OCI-M2 (cell line): ENCODE data around the gene ARMC9.
"Not testable (repeated sequence)": the region's sequence is repeated elsewhere in the genome, so short reads cannot be mapped to it uniquely, and the experiment has no call there.

Experiments
- DNase-seq: peaks from one replicate; lab custom pipeline; 2025; ENCODE audit not compliant: unreplicated experiment; lab: John Stamatoyannopoulos, UW

ARMC9 gene

DNA sequence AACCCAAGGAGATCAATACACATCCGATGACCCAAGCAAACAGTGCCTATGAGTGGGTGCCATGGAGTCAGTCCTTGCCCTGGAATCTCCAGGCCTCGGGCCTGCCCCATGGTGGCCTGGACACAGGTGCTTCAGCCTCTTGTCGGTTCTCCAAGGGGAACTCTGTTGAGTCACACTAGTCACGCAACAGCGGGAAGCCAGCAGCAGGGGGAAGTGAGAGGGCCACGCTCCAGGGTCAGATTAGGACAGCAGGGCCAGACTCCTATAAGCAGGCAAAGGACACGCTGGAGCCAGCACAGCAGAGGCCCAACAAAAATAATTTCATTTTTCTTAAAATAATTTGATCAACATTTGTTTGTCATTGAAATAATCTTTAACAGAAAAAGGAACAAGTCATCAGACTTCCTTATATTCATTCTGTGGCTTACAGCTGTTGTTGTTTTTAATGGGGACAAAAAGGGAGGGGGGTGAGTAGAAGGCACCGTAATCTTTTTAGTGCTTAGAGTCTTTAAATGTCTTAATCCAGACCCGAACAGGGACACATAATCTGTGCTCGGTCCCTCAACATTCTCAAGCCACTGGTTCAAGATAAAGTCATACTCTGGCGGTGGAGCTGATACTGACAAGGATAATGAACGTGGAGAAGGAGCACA, 16.4 kb upstream of the ARMC9 start:
- no peak for DNase-seq

- no peak for DNase-seq
These were observed 15.9 kb upstream of the ARMC9 start for GRCh38 chr2:231182513-231182899.

DNA sequence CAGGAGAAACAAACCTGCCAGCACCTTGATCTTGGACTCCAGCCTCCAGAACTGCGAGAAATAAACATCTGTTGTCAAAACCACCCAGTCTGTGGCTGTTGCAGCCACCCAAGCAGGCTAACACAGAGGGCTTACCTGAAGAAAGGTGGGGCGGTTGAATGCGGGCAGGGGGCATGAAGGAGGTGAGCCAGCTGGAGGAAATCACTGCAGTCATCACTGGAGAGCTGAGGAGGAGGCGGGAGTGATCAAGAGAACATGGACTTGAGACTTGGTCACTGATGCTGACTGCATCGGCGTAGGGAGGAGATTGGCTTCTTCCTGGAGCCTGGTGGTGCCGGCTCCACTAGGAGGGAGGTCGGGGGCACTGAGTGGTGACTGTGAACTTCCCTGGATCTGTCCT, 14.6 kb upstream of the ARMC9 start:
- DNase-seq, result no peak

- DNase-seq, result no peak
These were observed 14.1 kb upstream of the ARMC9 start for GRCh38 chr2:231184319-231184718.

DNA sequence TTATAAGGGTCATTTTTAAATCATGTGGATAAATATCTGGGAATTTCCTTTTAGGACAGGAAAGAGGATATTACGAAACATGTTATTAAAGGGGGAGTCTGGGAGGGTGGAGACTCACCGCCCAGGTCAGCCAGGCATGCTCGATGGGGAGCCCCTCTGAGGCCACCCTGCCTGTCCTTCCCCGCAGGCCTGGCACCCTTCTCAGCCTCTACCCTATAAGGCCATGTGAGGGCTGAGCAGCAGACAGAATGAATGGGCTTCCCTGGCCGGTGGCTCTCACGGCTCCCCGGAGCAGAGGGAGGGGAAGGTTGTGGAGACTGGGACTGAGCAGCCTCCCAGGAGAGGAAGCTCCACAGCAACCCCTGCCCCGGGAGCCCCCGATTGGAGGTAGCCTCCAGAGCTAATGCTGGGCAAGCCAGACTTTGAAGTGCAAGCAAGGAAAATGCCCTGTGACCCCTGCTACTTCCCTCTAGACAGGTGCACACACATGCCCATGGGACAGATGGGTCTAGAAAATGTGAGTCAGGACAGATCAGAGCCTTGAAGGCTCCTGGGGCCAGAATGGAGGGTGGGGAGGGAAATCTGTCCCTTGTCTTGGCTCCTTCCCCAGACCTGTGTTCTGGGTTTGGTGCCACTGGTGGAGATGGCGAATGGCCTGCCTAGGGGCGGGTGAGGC, 13.2 kb upstream of the ARMC9 start:
- DNase-seq, result no peak

GRCh38 chr2:231185886-231186285, 12.5 kb upstream of the ARMC9 start:
- DNase-seq, result no peak

- no peak for DNase-seq
These were observed 12.1 kb upstream of the ARMC9 start for GRCh38 chr2:231186325-231186724.

- no peak for DNase-seq
These were observed 10.5 kb upstream of the ARMC9 start for GRCh38 chr2:231187736-231188505.

- no peak for DNase-seq
These were observed 9.8 kb upstream of the ARMC9 start for GRCh38 chr2:231188506-231189170.

DNA sequence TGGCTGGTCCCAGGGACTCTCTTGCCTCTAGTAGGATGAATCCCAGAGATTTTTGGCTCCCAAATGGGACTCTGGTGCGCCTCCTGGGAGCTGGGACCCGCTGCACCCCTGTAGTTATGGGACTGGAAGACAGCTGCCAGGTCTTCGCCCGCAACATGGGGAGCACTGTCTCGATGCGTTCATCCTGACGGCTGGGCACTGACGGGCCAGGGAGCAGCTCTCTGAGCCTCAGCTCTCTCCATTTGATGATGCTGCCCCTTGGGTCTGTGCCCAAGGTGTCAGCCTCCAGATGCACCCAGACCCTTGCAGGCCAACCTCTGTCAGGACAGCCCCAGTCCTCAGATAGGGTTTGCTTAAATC, 9.3 kb upstream of the ARMC9 start:
- DNase-seq, result no peak

DNA sequence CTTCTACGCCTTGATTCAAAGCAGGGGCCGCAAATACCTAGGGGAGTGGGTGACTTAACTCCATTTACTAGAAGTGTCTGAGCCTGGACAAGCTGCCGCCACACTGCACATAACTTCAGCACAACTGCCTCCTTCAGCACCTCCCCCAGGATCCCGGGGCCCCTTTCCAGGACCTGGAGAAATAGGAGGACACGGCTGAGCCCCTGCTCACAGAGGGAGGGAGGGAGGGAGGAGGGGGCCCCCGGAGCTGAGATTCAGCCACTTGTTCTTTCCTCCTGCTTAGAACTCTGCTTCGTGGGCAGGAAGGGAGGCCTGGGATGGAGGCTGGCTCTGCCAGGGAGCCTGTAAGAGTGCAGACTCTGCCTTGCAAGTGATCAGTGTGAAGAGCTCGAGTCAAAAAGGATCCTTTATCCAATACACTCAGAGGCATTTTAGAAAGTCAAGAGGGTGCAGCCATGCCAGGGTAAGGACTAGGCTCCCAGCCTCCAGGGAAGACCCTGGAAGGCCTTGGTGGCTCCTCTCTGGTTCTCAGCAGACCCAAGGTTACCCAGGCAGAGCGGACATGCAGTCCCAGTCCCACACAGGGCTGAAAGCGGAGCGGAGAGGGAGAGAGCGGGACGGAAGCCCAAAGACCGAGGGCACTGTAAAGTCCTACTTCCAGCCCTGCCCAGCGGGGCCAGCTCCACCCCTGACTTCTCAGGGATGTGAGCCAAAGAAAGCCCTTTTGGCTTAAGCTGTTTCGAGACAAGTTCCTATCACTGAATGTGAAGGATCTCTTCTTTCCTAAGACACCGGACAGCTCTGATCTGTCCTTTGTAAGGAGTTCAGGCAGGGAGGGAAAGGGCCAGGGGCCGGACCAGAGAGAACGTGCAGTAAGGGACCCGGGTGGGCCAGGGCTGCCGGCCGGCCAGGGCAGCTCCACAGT, 8.6 kb upstream of the ARMC9 start:
- DNase-seq, result no peak

DNA sequence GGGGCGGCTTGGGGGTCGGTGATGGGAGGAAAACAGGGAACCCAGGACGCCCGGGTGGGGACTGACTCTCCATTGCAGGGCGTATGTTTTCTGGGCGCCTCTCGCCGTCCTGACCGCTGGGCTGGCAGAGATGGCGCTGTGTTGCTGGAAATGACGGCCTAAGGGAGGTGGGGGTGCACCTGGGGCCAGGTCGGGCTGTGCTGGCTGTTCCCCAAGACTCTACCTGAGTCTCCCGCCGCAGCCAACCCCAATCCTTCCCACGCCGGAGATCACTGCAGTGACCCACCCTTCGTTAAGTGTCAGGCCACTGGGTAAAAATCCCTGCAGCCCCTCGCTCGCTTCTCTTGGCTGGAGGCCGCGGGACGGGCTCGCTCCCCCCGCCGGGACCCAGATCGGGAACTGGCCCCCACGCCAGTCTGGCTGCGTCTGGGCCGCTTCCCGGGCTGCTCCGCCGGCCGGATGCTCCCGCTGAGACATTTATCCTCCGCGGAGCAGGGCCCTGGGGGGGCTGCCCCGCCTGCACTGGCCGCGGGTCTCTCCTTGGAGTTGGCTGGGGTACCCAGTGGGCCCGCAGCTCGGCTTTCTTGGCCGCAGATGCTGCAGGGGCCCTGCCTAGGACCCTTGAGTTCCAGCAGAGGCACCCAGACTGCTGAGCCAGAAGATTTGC, 7.8 kb upstream of the ARMC9 start:
- no peak for DNase-seq

DNA sequence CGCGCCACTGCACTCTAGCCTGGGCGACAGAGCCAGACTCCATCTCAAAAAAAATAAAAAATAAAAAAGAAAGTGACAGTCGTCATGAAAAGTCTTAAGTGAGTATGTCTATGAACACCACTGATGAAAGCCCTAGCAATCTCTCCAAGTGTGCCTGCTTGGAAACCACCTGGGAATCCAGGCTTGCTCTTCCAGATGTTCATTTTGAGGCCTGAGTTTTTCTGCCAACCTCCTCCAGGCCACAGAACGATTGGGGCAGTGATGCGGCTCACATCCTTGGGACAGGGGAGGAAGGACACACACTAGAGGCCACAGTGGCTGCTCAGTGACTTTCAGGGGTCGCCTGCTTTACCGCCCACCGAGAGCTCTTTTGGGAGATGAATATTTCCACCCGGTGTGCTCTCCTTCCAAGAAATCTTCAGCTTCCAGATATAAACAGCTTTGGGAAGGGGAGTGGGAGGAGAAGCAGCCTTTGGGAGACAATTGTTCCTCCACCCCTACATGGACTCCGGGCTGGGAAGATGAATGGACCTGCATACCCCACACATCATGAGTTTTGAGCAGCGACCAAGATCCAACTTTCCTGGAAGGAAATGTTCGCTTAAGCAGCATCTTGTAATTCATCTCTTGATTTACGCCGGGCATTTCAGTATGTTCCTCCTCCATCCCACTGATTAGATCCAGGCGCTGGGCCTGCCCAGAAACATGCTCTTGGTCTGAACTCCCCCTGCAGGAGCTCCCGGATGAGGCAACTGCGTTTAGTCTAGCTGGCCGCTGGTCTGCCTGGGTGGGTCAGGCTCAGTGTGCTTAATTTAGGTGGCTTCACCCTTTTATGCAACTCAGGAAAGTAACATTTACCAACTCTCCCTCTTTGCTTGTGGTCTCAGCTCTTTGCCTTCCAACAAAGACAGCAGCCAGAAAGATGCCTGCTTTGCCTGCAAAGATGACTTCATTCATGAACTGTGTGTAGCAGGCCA, 6.2 kb upstream of the ARMC9 start:
- DNase-seq, result no peak

GRCh38 chr2:231193216-231193615, 5.2 kb upstream of the ARMC9 start:
- no peak for DNase-seq

DNA sequence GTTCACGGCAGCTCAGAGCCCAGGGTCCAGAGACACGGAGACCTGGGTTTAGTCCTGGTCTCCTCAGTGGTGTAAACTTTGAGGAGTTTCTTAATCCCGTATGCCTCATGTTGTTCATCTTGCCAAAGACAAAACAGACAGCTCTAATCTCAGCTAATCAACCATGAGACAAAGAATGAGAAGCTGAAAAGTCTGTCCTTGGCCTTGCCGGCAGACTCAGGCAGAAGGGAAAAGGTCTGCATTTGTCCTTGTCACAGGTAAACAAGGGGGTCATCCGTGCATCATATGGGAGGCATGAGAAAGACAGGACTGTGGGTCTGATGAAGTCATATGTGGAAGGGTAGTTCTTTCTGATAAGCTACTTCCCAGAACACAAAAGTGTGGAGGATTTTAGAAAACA, 1.8 kb upstream of the ARMC9 start:
- DNase-seq, result no peak

DNA sequence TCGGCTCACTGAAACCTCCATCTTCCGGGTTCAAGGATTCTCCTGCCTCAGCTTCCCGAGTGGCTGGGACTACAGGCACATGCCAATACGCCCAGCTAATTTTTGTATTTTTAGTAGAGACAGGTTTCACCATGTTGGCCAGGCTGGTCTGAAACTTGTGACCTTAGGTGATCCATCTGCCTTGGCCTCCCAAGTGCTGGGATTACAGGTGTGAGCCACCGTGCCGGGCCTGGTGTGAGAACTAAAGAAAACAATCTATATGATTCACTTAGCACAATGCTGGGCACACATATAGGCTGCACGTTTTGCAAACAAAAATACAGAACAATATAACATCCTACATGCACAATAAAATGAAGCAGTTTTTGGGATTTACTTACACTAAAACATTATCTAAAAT, 1.2 kb upstream of the ARMC9 start:
- not testable (repeated sequence) for DNase-seq

- DNase-seq, result no peak
These were observed 633 bp upstream of the ARMC9 start for GRCh38 chr2:231197706-231198290.

GRCh38 chr2:231199219-231199618, 788 bp downstream of the ARMC9 start:
- DNase-seq, result no peak
